HG03095 (cell line): ENCODE results near the gene WAS.
A peak's percentile ranks its signal among the peaks of the same experiment; 100 is the strongest.
"Not testable (repeated sequence)": the region's sequence is repeated elsewhere in the genome, so short reads cannot be mapped to it uniquely, and the experiment has no call there.

Source experiments
- ATAC-seq: cut with Tn5 transposase; IDR thresholded peaks from one replicate; pipeline ENCODE4 v1.9.1; 2021; ENCODE audit warnings: moderate library complexity; ENCODE audit not compliant: unreplicated experiment

Gene WAS

GRCh38 chrX:48683411-48683982 lies at the start of gene WAS:
WAS (plus strand) TSS chrX:48683799; CDS start chrX:48683854, 55 bp downstream.
- peak; percentile 76 for ATAC-seq

GRCh38 chrX:48636301-48636700 lies 47.3 kb upstream of the WAS start:
- no peak for ATAC-seq

- no peak for ATAC-seq
Measured at GRCh38 chrX:48636776-48637175, 46.8 kb upstream of the WAS start.

DNA sequence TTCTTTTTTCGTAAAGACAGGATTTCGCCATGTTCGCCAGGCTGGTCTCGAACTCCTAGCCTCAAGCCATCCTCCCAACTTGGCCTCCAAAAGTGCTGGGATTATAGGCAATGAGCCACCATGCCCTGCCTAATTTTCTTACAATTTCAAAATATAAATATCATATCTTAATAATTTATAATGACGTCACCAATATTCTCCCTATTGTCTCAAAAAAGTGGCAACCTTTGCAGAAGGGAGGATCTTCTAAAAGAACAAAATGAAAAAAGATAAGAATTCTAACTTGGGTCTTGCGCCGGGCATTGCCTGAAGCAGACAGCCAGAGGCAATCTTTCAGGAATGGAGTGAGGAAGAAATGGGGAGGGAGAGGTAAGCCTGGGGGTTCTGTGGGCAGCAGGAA lies 37.9 kb upstream of the WAS start:
- no peak for ATAC-seq

- no peak for ATAC-seq
Measured at GRCh38 chrX:48648336-48648751, 35.3 kb upstream of the WAS start.

- no peak for ATAC-seq
Measured at GRCh38 chrX:48649102-48649501, 34.5 kb upstream of the WAS start.

DNA sequence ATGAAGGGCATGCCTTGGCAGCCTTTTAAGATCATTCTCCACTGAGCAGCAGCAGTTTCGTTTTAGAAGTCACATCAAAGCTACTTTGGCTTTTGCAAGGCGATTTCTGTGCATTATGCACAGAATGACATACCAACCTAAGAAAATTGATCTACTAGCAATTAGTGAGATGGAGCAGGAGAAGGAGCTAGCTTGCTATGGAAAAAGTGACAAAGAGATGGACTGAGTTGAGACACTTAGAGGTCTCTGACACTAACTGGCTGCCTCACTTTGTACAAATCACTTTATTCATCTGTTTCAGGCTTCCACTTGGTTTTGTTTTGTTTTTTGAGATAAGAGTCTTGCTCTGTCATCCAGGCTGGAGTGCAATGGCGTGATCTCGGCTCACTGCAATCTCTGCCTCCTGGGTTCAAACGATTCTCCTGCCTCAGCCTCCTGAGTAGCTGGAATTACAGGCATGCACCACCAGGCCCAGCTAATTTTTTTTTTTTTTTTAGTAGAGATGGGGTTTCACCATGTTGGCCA lies 31.5 kb upstream of the WAS start:
- ATAC-seq, result not testable (repeated sequence)

- ATAC-seq, result not testable (repeated sequence)
Measured at GRCh38 chrX:48654746-48655145, 28.9 kb upstream of the WAS start.

GRCh38 chrX:48659686-48660085 lies 23.9 kb upstream of the WAS start:
- ATAC-seq, result not testable (repeated sequence)

DNA sequence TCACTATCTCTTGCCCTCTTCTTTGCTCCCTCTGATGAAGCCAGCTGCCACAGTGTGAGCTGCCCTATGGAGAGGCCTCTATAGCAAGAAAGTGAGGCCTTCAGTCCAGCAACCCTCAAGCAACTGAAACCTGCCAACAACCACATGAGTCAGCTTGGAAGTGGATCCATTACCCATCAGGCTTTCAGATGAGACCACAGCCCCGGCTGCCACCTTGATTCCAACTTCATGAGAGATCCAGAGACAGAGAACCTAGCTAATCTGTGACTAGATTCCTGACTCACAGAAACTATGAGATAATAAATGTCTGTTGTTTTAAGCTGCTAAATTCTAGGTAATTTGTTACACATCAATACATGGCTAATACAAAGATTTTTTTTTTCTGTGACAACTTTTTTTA lies 20.4 kb upstream of the WAS start:
- no peak for ATAC-seq

DNA sequence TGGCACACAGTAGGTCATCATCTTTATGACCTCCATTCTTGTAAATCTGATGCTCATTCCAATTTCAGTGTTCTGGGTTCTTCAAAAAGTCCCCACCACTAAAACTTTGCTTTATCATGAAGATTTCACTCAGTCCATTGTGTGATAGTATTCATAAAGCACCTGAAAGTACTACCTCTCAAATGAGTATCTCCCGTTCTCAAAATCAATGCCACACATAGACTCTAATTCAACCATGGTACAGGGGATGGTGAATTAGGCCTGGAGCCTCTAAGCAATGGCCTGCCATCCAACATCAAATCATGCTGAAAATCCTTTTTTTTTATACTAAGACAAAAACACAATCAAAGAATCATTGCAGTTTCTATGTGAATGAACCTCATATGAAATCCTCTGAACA lies 19.4 kb upstream of the WAS start:
- no peak for ATAC-seq

DNA sequence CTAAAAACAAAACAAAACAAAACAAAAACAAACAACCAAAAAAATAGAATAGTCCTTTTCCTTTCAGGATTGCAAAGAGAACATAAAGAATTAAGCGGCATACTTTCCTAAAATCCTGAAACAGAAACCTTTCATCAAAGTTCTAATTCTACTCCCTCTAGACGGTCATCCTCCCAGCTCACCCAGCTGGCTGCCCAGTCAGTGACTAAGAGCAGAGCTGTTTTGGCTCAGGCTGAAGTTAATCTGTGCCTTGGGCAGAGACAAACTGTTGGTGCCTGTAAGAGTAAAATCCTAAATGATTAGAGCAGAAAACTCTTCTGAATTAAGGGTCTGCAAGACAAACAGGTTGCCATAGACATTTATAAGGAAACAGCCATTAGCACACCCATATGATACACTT lies 17.6 kb upstream of the WAS start:
- ATAC-seq, result no peak

DNA sequence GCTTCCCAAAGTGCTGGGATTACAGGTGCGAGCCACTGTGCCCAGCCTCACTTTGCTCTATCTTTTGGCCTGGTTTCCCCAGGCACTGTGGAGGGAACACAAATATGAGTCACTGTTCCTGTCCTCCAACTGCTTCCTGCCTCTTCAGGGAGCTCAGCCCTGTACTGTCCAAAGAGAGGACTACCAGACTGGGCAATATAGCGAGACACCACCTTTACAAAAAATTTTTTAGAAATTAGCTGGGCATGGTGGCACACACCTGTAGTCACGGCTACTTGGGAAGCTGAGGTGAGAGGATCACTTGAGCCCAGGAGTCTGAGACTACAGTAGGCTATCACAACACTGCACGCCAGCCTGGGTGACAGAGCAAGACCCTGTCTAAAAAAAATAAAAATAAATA lies 16.9 kb upstream of the WAS start:
- ATAC-seq, result no peak

DNA sequence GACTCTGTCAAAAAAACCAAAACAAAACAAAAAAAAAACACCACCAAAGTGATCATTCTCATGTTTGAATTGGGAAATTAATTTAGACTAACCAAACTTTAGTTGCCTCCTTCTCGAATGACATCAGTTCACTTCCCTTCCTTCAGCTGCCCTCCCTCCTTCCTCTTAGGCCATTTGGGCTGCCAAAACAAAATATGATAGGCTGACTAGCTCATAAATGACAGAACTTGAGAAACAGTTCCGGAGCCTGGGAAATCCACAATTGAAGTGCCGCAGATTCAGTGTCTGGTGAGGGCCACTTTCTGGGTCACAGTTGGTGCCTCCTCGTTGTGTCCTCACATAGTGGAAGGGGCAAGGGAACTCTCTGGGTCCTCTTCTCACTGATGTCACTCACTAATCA lies 16.1 kb upstream of the WAS start:
- no peak for ATAC-seq

DNA sequence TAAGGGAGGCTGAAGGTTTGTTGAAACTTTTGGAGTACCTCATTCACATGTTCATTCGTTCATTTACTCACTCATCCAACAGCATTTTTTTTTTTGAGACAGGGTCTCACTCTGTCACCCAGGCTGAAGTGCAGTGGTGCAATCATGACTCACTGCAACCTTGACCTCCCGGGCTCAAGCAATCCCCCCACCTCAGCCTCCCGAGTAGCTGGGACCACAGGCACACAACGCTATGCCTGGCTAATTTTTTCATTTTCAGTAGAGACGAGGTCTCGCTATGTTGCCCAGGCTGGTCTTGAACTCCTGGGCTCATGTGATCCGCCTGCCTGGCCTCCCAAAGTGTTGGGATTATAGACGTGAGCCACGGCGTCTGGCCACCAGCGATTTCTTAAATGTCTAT lies 15.4 kb upstream of the WAS start:
- ATAC-seq, result not testable (repeated sequence)

- peak; percentile 82 for ATAC-seq
Measured at GRCh38 chrX:48676106-48676892, 7.3 kb upstream of the WAS start.

DNA sequence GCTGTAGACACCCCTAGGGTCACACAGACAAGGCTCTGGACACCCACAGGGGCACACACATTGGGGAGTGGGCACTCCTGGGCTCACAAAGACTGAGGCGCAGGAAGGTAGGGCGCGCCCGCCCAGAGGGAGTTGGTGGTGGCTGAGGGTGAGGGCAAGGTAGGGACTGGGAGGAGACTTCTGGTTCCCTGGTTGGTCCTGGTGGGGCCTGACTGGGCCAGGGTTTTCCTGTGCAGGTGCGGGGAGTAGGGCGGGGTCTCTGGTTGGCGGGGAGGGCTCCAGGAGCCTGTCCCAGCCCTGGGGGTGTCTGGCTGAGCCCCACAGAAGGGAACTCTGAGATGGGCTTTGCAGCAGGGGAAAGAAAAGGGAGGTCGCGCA lies 6.7 kb upstream of the WAS start:
- peak; percentile 4 for ATAC-seq

GRCh38 chrX:48677516-48677915 lies 6.1 kb upstream of the WAS start:
- no peak for ATAC-seq

- not testable (repeated sequence) for ATAC-seq
Measured at GRCh38 chrX:48680467-48680866, 3.1 kb upstream of the WAS start.

- not testable (repeated sequence) for ATAC-seq
Measured at GRCh38 chrX:48680925-48681324, 2.7 kb upstream of the WAS start.

DNA sequence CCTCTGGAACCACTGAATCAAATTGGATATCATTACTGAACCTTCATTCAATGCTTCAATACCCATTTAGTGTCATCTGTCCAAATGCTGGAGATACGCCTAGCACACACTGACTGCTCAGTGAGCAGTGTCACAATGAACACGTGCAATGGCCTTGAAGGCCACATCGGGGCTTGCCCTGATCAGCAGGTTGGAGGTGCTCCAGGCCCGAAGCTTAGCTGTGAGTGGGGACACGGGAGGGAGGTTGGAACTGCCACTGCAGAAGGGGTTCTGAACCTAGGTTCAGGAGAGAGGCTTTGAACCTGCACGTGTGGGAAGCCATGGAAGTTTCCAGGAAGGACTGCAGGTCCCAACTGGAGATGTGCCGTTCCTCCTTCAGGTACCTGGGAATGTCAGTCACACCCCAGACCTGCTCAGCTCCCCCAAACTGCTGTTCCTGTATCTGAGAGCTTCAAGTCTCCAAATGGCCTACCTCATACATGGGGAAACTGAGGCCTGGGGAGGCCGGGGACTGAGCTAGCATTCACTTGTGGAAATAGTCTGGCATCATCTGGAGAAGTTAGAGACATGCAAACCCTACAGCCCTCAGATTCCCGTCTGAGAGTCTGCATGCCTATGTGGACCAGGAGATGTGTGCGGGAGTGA lies 1.9 kb upstream of the WAS start:
- ATAC-seq, result no peak

- not testable (repeated sequence) for ATAC-seq
Measured at GRCh38 chrX:48682795-48683194, 804 bp upstream of the WAS start.
